SK-N-SH treated with all-trans-retinoic acid at 6 μM for 48 hours (cell line): Measurements from ENCODE around the gene ERC1.

Experiments used
- ATAC-seq: fragments of 200-7000 bp; cut with Tn5 transposase; 3 replicates; pipeline ENCODE4 v1.9.1; 2020; ENCODE audit warnings: mild to moderate bottlenecking, moderate library complexity
- ARNTL ChIP-seq: fragments of 450-650 bp; formaldehyde crosslinking; IDR thresholded peaks from 2 replicates; pipeline ENCODE4 v1.5.0; 2020; ENCODE audit warnings: low read depth, mild to moderate bottlenecking, moderate library complexity, borderline replicate concordance
- BACH2 ChIP-seq: fragments of 250-450 bp; sonication (Bioruptor Pico); IDR thresholded peaks from 2 replicates; pipeline ENCODE4 v1.9.0; 2021; ENCODE audit warnings: mild to moderate bottlenecking, borderline replicate concordance
- CREB5 ChIP-seq: fragments of 250-450 bp; sonication (Bioruptor Pico); IDR thresholded peaks from 2 replicates; pipeline ENCODE4 v1.5.1; 2020; ENCODE audit warnings: low read depth, mild to moderate bottlenecking, moderate library complexity
- CSDC2 ChIP-seq: fragments of 250-450 bp; sonication (Bioruptor Pico); IDR thresholded peaks from 2 replicates; pipeline ENCODE4 v1.5.0; 2020; ENCODE audit warnings: mild to moderate bottlenecking, moderate library complexity
- ESRRG ChIP-seq: fragments of 250-450 bp; sonication (Bioruptor Pico); IDR thresholded peaks from 2 replicates; pipeline ENCODE4 v1.6.1; 2021; ENCODE audit warnings: mild to moderate bottlenecking
- GLIS3 ChIP-seq: fragments of 250-450 bp; sonication (Bioruptor Pico); IDR thresholded peaks from 2 replicates; pipeline ENCODE4 v1.5.0; 2020; ENCODE audit warnings: mild to moderate bottlenecking, moderate library complexity
- ISL1 ChIP-seq: fragments of 250-450 bp; sonication (Bioruptor Pico); IDR thresholded peaks from 2 replicates; pipeline ENCODE4 v2.1.2; 2022; ENCODE audit warnings: mild to moderate bottlenecking, moderate library complexity
- OSR1 ChIP-seq: fragments of 250-450 bp; sonication (Bioruptor Pico); IDR thresholded peaks from 2 replicates; pipeline ENCODE4 v1.8.0; 2022; ENCODE audit warnings: moderate library complexity, mild to moderate bottlenecking, inconsistent platforms
- PATZ1 ChIP-seq: fragments of 250-450 bp; sonication (Bioruptor Pico); IDR thresholded peaks from 2 replicates; pipeline ENCODE4 v1.8.0; 2020; ENCODE audit warnings: mild to moderate bottlenecking, moderate library complexity, borderline replicate concordance
- PPARA ChIP-seq: fragments of 250-450 bp; sonication (Bioruptor Pico); IDR thresholded peaks from 2 replicates; pipeline ENCODE4 v1.5.0; 2020; ENCODE audit warnings: mild to moderate bottlenecking, borderline replicate concordance
- RARB ChIP-seq: fragments of 250-450 bp; sonication (Bioruptor Pico); IDR thresholded peaks from 2 replicates; pipeline ENCODE4 v1.8.0; 2021; ENCODE audit warnings: mild to moderate bottlenecking, moderate library complexity
- SNAI2 ChIP-seq: fragments of 250-450 bp; sonication (Bioruptor Pico); IDR thresholded peaks from 2 replicates; pipeline ENCODE4 v1.5.0; 2020; ENCODE audit warnings: mild to moderate bottlenecking, moderate library complexity
- TCF4 ChIP-seq: fragments of 250-450 bp; sonication (Bioruptor Pico); IDR thresholded peaks from 2 replicates; pipeline ENCODE4 v1.8.0; 2021; ENCODE audit warnings: mild to moderate bottlenecking, moderate library complexity, borderline replicate concordance
- TOX ChIP-seq: fragments of 250-450 bp; sonication (Bioruptor Pico); IDR thresholded peaks from 2 replicates; pipeline ENCODE4 v1.8.0; 2021; ENCODE audit warnings: mild to moderate bottlenecking, moderate library complexity, borderline replicate concordance
- TSHZ2 ChIP-seq: fragments of 250-450 bp; sonication (Bioruptor Pico); IDR thresholded peaks from 2 replicates; pipeline ENCODE4 v1.5.0; 2020; ENCODE audit warnings: mild to moderate bottlenecking, moderate library complexity
- ZC3H10 ChIP-seq: fragments of 250-450 bp; sonication (Bioruptor Pico); IDR thresholded peaks from 2 replicates; pipeline ENCODE4 v1.5.1; 2021; ENCODE audit warnings: mild to moderate bottlenecking, moderate library complexity
- ZFP3 ChIP-seq: fragments of 250-450 bp; sonication (Bioruptor Pico); IDR thresholded peaks from 2 replicates; pipeline ENCODE4 v1.5.0; 2020; ENCODE audit warnings: mild to moderate bottlenecking, moderate library complexity
- ZFP30 ChIP-seq: fragments of 450-650 bp; formaldehyde crosslinking; IDR thresholded peaks from 2 replicates; pipeline ENCODE4 v1.5.0; 2022; ENCODE audit warnings: mild to moderate bottlenecking, moderate library complexity
- ZNF565 ChIP-seq: fragments of 450-650 bp; formaldehyde crosslinking; conservative IDR thresholded peaks from 2 replicates; pipeline ENCODE4 v1.5.0; 2020; ENCODE audit warnings: low read depth, mild to moderate bottlenecking, moderate library complexity
- ZNF8 ChIP-seq: fragments of 450-650 bp; formaldehyde crosslinking; IDR thresholded peaks from 2 replicates; pipeline ENCODE4 v1.5.0; 2020; ENCODE audit warnings: mild to moderate bottlenecking, moderate library complexity
- TF ChIP-seq, protein P1 (sequence below): fragments of 250-450 bp; sonication (Bioruptor Pico); IDR thresholded peaks from 2 replicates; pipeline ENCODE4 v1.5.1; 2021; ENCODE audit warnings: mild to moderate bottlenecking, moderate library complexity
- TF ChIP-seq, protein P2 (sequence below): fragments of 250-450 bp; sonication (Bioruptor Pico); IDR thresholded peaks from 2 replicates; pipeline ENCODE4 v1.8.0; 2021; ENCODE audit warnings: low read depth, mild to moderate bottlenecking, moderate library complexity, borderline replicate concordance

Gene ERC1

GRCh38 chr12:1419849-1420371, 428.9 kb downstream of the ERC1 start (continued):
- TF ChIP-seq GLIS3: no peak
- TF ChIP-seq, protein P1, sequence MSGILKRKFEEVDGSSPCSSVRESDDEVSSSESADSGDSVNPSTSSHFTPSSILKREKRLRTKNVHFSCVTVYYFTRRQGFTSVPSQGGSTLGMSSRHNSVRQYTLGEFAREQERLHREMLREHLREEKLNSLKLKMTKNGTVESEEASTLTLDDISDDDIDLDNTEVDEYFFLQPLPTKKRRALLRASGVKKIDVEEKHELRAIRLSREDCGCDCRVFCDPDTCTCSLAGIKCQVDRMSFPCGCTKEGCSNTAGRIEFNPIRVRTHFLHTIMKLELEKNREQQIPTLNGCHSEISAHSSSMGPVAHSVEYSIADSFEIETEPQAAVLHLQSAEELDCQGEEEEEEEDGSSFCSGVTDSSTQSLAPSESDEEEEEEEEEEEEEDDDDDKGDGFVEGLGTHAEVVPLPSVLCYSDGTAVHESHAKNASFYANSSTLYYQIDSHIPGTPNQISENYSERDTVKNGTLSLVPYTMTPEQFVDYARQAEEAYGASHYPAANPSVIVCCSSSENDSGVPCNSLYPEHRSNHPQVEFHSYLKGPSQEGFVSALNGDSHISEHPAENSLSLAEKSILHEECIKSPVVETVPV: no peak
- TF ChIP-seq, all 23 proteins: peak for 0

DNA sequence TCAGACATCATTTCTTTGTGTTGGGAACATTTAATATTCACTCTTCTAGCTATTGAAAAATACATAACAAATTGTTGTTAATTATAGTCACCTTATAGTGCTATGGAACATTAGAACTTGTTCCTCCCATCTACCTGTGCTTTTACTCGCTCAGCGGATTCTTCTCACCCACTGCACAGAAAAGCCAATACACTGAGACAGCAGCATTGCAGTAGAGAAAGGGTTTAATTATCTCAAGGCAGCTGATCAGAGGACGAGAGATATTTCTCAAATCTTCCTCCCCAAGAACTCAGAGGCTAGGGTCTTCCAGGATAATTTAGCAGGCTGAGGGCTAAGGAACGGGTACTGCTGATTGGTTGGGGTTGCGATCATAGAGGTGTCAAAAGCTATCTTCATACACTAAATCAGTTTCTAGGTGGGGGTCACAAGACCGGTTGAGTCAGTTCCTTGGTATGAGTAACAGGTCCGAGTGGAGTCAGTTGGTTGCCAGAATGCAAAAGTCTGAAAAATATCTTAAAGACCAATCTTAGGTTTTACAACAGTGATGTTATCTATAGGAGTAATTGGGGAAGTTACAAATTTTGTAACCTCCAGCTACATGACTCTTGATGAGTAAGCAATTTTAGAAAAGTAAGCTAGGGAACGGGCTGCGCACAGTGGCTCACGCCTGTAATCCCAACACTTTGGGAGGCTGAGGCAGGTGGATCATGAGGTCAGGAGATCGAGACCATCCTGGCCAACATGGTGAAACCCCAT, 430.2 kb downstream of the ERC1 start:
- ATAC-seq: no peak
- TF ChIP-seq ZFP3 (CRISPR knock-in tag): no peak
- TF ChIP-seq ISL1 (CRISPR knock-in tag): no peak
- no peak for TF ChIP-seq ZNF565 (CRISPR knock-in tag)
- TF ChIP-seq GLIS3: no peak
- TF ChIP-seq PATZ1 (CRISPR knock-in tag): no peak
- TF ChIP-seq ZC3H10: no peak
- TF ChIP-seq TSHZ2: no peak
- TF ChIP-seq RARB (CRISPR knock-in tag): no peak
- TF ChIP-seq ZFP30 (CRISPR knock-in tag): no peak
- TF ChIP-seq TOX (CRISPR knock-in tag): no peak
- TF ChIP-seq PPARA (CRISPR knock-in tag): no peak
- no peak for TF ChIP-seq CSDC2
- TF ChIP-seq, protein P2, sequence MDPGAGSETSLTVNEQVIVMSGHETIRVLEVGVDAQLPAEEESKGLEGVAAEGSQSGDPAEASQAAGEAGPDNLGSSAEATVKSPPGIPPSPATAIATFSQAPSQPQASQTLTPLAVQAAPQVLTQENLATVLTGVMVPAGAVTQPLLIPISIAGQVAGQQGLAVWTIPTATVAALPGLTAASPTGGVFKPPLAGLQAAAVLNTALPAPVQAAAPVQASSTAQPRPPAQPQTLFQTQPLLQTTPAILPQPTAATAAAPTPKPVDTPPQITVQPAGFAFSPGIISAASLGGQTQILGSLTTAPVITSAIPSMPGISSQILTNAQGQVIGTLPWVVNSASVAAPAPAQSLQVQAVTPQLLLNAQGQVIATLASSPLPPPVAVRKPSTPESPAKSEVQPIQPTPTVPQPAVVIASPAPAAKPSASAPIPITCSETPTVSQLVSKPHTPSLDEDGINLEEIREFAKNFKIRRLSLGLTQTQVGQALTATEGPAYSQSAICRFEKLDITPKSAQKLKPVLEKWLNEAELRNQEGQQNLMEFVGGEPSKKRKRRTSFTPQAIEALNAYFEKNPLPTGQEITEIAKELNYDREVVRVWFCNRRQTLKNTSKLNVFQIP (CRISPR knock-in tag): no peak
- no peak for TF ChIP-seq CREB5 (CRISPR knock-in tag)
- no peak for TF ChIP-seq BACH2 (CRISPR knock-in tag)
- TF ChIP-seq SNAI2 (CRISPR knock-in tag): no peak
- no peak for TF ChIP-seq ZNF8

DNA sequence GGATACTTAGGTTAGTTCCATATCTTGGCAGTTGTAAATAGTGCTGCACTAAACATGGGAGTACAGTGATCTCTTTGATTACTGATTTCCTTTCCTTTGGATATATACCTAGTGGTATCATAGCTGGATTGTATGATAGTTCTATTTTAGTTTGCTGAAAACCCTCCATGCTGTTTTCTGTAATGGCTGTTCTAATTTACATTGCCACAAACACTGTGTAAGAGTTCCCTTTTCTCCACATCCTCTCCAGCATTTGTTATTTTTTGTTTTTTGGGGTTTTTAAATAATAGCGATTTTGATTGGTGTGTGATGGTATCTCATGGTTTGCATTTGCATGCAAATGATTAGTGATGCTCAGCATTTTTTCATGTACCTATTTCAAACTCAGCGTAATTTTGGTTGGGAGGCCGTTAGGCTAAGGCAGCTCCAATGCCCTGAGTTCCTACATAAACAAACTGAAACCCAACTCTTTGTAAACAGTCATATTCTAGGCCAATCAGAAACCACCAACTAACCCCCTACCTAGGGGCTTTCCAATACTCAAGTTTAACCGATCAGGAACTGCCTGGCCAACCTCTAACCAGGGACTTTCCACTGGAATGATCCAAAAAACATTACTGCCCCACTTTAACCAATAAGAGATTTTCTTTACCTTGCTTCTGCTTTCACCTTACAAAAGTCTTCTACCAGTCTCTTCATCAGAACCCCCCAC, 431.7 kb downstream of the ERC1 start:
- ATAC-seq: no peak
- TF ChIP-seq ZFP30 (CRISPR knock-in tag): no peak
- no peak for TF ChIP-seq TOX (CRISPR knock-in tag)
- no peak for TF ChIP-seq SNAI2 (CRISPR knock-in tag)
- no peak for TF ChIP-seq ESRRG
- TF ChIP-seq CSDC2: no peak
- no peak for TF ChIP-seq ARNTL (CRISPR knock-in tag)
- TF ChIP-seq PPARA (CRISPR knock-in tag): no peak
- no peak for TF ChIP-seq OSR1 (CRISPR knock-in tag)
- no peak for TF ChIP-seq TCF4
- no peak for TF ChIP-seq ZNF8
- no peak for TF ChIP-seq ZNF565 (CRISPR knock-in tag)
- no peak for TF ChIP-seq CREB5 (CRISPR knock-in tag)
- no peak for TF ChIP-seq GLIS3
- TF ChIP-seq ZFP3 (CRISPR knock-in tag): no peak
- TF ChIP-seq, protein P1: no peak
